Measurements from ENCODE around the gene LHX5.

The LHX5 gene

GRCh38 chr12:113449839-113450238, 21.8 kb downstream of the LHX5 start:
- Histone ChIP-seq H3K4me1 (ENCODE audit: control insufficient read depth, insufficient read depth, low read depth, low read length) (no peaks in the 10 kb centered on the region), H3K36me3 (ENCODE audit: control insufficient read depth in 1 of 2, insufficient read depth in 2 of 2, low read depth in 1 of 2, low read length in 2 of 2) (no peaks in the 10 kb centered on the region), H2BK12ac (ENCODE audit: low read length in 2 of 2) (no peak overlapping the region), H3K27ac (ENCODE audit: low read length, poor library complexity, severe bottlenecking) (no peak overlapping the region), H2BK15ac (ENCODE audit: low read depth, poor library complexity, severe bottlenecking) (no peak overlapping the region), H2BK120ac (ENCODE audit: low read depth, low read length) (no peak overlapping the region), H2AFZ (ENCODE audit: low read depth, low read length) (no peak overlapping the region), H3K27me3 (ENCODE audit: control insufficient read depth in 1 of 2, insufficient read depth in 1 of 2, low read length in 2 of 2) (peaks cover 25 to 53% of the 10 kb centered on the region in 2 experiments), H3K4me2 (ENCODE audit: low read length, poor library complexity, severe bottlenecking) (no peak overlapping the region), H3K14ac (ENCODE audit: low read length in 2 of 2) (no peak overlapping the region), H3K23ac (ENCODE audit: low read length in 2 of 2) (no peak overlapping the region), H2BK5ac (ENCODE audit: low read depth, low read length, poor library complexity, severe bottlenecking) (no peak overlapping the region), H3K4me3 (ENCODE audit: insufficient read depth in 1 of 2, low read depth in 1 of 2, low read length in 2 of 2) (no peak overlapping the region), H3K79me1 (replicated peaks; ENCODE audit: low read length, poor library complexity, severe bottlenecking) (no peaks in the 10 kb centered on the region), H3K18ac (ENCODE audit: low read depth in 1 of 2, low read length in 2 of 2) (no peak overlapping the region), H3K9me3 (ENCODE audit: control insufficient read depth, low read length) (peaks cover 3% of the 10 kb centered on the region), H3K9ac (ENCODE audit: low read length) (no peak overlapping the region), H3K4ac (ENCODE audit: low read depth in 1 of 2, low read length in 2 of 2) (no peak overlapping the region), H4K8ac (ENCODE audit: low read length) (no peak overlapping the region), H2AK5ac (ENCODE audit: low read length, severe bottlenecking) (no peak overlapping the region), H4K91ac (ENCODE audit: low read length) (no peak overlapping the region)
- no CpG with 5 or more reads among the region's 1 CpG for WGBS
- DNase-seq = no peak

- Histone ChIP-seq H4K91ac (ENCODE audit: low read length) (no peak overlapping the region), H3K9me3 (ENCODE audit: control insufficient read depth, low read length) (peaks cover 3% of the 10 kb centered on the region), H3K79me1 (replicated peaks; ENCODE audit: low read length, poor library complexity, severe bottlenecking) (no peaks in the 10 kb centered on the region), H3K23ac (ENCODE audit: low read length in 2 of 2) (no peak overlapping the region), H2AFZ (ENCODE audit: low read depth, low read length) (no peak overlapping the region), H2BK5ac (ENCODE audit: low read depth, low read length, poor library complexity, severe bottlenecking) (no peak overlapping the region), H3K27ac (ENCODE audit: low read length, poor library complexity, severe bottlenecking) (no peak overlapping the region), H2AK5ac (ENCODE audit: low read length, severe bottlenecking) (no peak overlapping the region), H4K8ac (ENCODE audit: low read length) (no peak overlapping the region), H2BK15ac (ENCODE audit: low read depth, poor library complexity, severe bottlenecking) (no peak overlapping the region), H3K36me3 (ENCODE audit: control insufficient read depth in 1 of 2, insufficient read depth in 2 of 2, low read depth in 1 of 2, low read length in 2 of 2) (no peaks in the 10 kb centered on the region), H3K18ac (ENCODE audit: low read depth in 1 of 2, low read length in 2 of 2) (no peak overlapping the region), H3K9ac (ENCODE audit: low read length) (no peak overlapping the region), H3K4me3 (ENCODE audit: insufficient read depth in 1 of 2, low read depth in 1 of 2, low read length in 2 of 2) (no peak overlapping the region), H2BK120ac (ENCODE audit: low read depth, low read length) (no peak overlapping the region), H3K4ac (ENCODE audit: low read depth in 1 of 2, low read length in 2 of 2) (no peak overlapping the region), H3K14ac (ENCODE audit: low read length in 2 of 2) (no peak overlapping the region), H3K27me3 (ENCODE audit: control insufficient read depth in 1 of 2, insufficient read depth in 1 of 2, low read length in 2 of 2) (peaks cover 25 to 54% of the 10 kb centered on the region in 2 experiments), H3K4me2 (ENCODE audit: low read length, poor library complexity, severe bottlenecking) (no peak overlapping the region), H2BK12ac (ENCODE audit: low read length in 2 of 2) (no peak overlapping the region), H3K4me1 (ENCODE audit: control insufficient read depth, insufficient read depth, low read depth, low read length) (no peaks in the 10 kb centered on the region)
- WGBS = 88% methylated on average over 2 of the region's 2 CpGs
- no peak for DNase-seq
Measured at GRCh38 chr12:113449299-113449698, 22.4 kb downstream of the LHX5 start.

- no peak overlapping the region for H3K18ac ChIP-seq (ENCODE audit: low read depth in 1 of 2, low read length in 2 of 2)
- 76% methylated on average over 6 of the region's 7 CpGs for WGBS
Measured at GRCh38 chr12:113448873-113449272, 22.8 kb downstream of the LHX5 start.

GRCh38 chr12:113445544-113446171, 26.0 kb downstream of the LHX5 start:
- H3K4me1 ChIP-seq (ENCODE audit: control insufficient read depth, insufficient read depth, low read depth, low read length) = no peaks in the 10 kb centered on the region
- no peaks in the 10 kb centered on the region for H3K79me1 ChIP-seq (replicated peaks; ENCODE audit: low read length, poor library complexity, severe bottlenecking)
- H3K9ac ChIP-seq (ENCODE audit: low read length) = no peak overlapping the region
- H2AFZ ChIP-seq (ENCODE audit: low read depth, low read length) = no peak overlapping the region
- peaks cover 3% of the 10 kb centered on the region for H3K9me3 ChIP-seq (ENCODE audit: control insufficient read depth, low read length)
- no peak overlapping the region for H3K4me2 ChIP-seq (ENCODE audit: low read length, poor library complexity, severe bottlenecking)
- H3K27ac ChIP-seq (ENCODE audit: low read length, poor library complexity, severe bottlenecking) = no peak overlapping the region
- no peak overlapping the region for H3K14ac ChIP-seq (ENCODE audit: low read length in 2 of 2)
- no peak overlapping the region for H2BK15ac ChIP-seq (ENCODE audit: low read depth, poor library complexity, severe bottlenecking)
- H3K4me3 ChIP-seq (ENCODE audit: insufficient read depth in 1 of 2, low read depth in 1 of 2, low read length in 2 of 2) = no peak overlapping the region
- no peak overlapping the region for H4K91ac ChIP-seq (ENCODE audit: low read length)
- no peak overlapping the region for H2BK120ac ChIP-seq (ENCODE audit: low read depth, low read length)
- peaks cover 53 to 66% of the 10 kb centered on the region in 2 experiments for H3K27me3 ChIP-seq (ENCODE audit: control insufficient read depth in 1 of 2, insufficient read depth in 1 of 2, low read length in 2 of 2)
- H4K8ac ChIP-seq (ENCODE audit: low read length) = no peak overlapping the region
- H2BK12ac ChIP-seq (ENCODE audit: low read length in 2 of 2) = no peak overlapping the region
- H3K4ac ChIP-seq (ENCODE audit: low read depth in 1 of 2, low read length in 2 of 2) = no peak overlapping the region
- no peak overlapping the region for H2AK5ac ChIP-seq (ENCODE audit: low read length, severe bottlenecking)
- no peaks in the 10 kb centered on the region for H3K36me3 ChIP-seq (ENCODE audit: control insufficient read depth in 1 of 2, insufficient read depth in 2 of 2, low read depth in 1 of 2, low read length in 2 of 2)
- WGBS = 85% methylated on average over 4 of the region's 6 CpGs
- no peak overlapping the region for H3K23ac ChIP-seq (ENCODE audit: low read length in 2 of 2)
- no peak overlapping the region for H3K18ac ChIP-seq (ENCODE audit: low read depth in 1 of 2, low read length in 2 of 2)
- DNase-seq = no peak
- H2BK5ac ChIP-seq (ENCODE audit: low read depth, low read length, poor library complexity, severe bottlenecking) = no peak overlapping the region

More at GRCh38 chr12:113448873-113449272, 22.8 kb downstream of the LHX5 start:
- H3K4me2 ChIP-seq (ENCODE audit: low read length, poor library complexity, severe bottlenecking) = no peak overlapping the region
- no peak overlapping the region for H2AFZ ChIP-seq (ENCODE audit: low read depth, low read length)
- H4K91ac ChIP-seq (ENCODE audit: low read length) = no peak overlapping the region
- H3K4ac ChIP-seq (ENCODE audit: low read depth in 1 of 2, low read length in 2 of 2) = no peak overlapping the region
- no peak overlapping the region for H3K14ac ChIP-seq (ENCODE audit: low read length in 2 of 2)
- H3K23ac ChIP-seq (ENCODE audit: low read length in 2 of 2) = no peak overlapping the region
- H3K4me1 ChIP-seq (ENCODE audit: control insufficient read depth, insufficient read depth, low read depth, low read length) = no peaks in the 10 kb centered on the region
- no peak overlapping the region for H2BK12ac ChIP-seq (ENCODE audit: low read length in 2 of 2)
- H3K36me3 ChIP-seq (ENCODE audit: control insufficient read depth in 1 of 2, insufficient read depth in 2 of 2, low read depth in 1 of 2, low read length in 2 of 2) = no peaks in the 10 kb centered on the region
- no peaks in the 10 kb centered on the region for H3K79me1 ChIP-seq (replicated peaks; ENCODE audit: low read length, poor library complexity, severe bottlenecking)
- H2AK5ac ChIP-seq (ENCODE audit: low read length, severe bottlenecking) = no peak overlapping the region
- no peak overlapping the region for H3K4me3 ChIP-seq (ENCODE audit: insufficient read depth in 1 of 2, low read depth in 1 of 2, low read length in 2 of 2)
- no peak overlapping the region for H2BK15ac ChIP-seq (ENCODE audit: low read depth, poor library complexity, severe bottlenecking)
- no peak overlapping the region for H2BK5ac ChIP-seq (ENCODE audit: low read depth, low read length, poor library complexity, severe bottlenecking)
- peaks cover 3% of the 10 kb centered on the region for H3K9me3 ChIP-seq (ENCODE audit: control insufficient read depth, low read length)
- peaks cover 29 to 55% of the 10 kb centered on the region in 2 experiments for H3K27me3 ChIP-seq (ENCODE audit: control insufficient read depth in 1 of 2, insufficient read depth in 1 of 2, low read length in 2 of 2)
- no peak overlapping the region for H2BK120ac ChIP-seq (ENCODE audit: low read depth, low read length)
- no peak overlapping the region for H4K8ac ChIP-seq (ENCODE audit: low read length)
- no peak overlapping the region for H3K9ac ChIP-seq (ENCODE audit: low read length)
- no peak for DNase-seq
- no peak overlapping the region for H3K27ac ChIP-seq (ENCODE audit: low read length, poor library complexity, severe bottlenecking)

Measured in mesenchymal stem cell (in vitro differentiated cells and primary cell).